B cell (primary cell): ENCODE data around the gene CCDC9.
"Not testable (repeated sequence)": the region's sequence is repeated elsewhere in the genome, so short reads cannot be mapped to it uniquely, and the experiment has no call there.

Experiments used
- EZH2 ChIP-seq: IDR thresholded peaks from 2 replicates; pipeline ENCODE4 v1.6.1; 2012; ENCODE audit warnings: borderline replicate concordance, low read depth, mild to moderate bottlenecking, moderate library complexity, low read length; ENCODE audit not compliant: insufficient read depth, poor library complexity, severe bottlenecking
- TF ChIP-seq, protein P1 (sequence below): fragments of 200-600 bp; IDR thresholded peaks from one replicate; pipeline ENCODE4 v1.8.0; 2022; ENCODE audit warnings: antibody characterized with exemption, mild to moderate bottlenecking

DNA sequence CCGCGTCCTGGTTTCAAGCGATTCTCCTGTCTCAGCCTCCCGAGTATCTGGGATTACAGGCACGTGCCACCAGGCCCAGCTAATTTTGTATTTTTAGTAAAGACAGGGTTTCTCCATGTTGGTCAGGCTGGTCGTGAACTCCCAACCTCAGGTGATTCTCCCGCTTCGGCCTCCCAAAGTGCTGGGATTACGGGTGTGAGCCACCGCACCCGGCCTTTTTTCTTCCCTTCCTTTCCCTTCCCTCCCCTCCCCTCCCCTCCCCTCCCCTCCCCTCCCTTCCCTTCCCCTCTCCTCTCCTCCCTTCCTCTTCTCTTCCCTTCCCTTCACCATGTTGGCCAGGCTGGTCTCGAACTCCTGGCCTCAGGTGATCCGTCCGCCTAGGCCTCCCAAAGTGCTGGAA lies 44.5 kb downstream of the CCDC9 start:
- TF ChIP-seq, protein P1, sequence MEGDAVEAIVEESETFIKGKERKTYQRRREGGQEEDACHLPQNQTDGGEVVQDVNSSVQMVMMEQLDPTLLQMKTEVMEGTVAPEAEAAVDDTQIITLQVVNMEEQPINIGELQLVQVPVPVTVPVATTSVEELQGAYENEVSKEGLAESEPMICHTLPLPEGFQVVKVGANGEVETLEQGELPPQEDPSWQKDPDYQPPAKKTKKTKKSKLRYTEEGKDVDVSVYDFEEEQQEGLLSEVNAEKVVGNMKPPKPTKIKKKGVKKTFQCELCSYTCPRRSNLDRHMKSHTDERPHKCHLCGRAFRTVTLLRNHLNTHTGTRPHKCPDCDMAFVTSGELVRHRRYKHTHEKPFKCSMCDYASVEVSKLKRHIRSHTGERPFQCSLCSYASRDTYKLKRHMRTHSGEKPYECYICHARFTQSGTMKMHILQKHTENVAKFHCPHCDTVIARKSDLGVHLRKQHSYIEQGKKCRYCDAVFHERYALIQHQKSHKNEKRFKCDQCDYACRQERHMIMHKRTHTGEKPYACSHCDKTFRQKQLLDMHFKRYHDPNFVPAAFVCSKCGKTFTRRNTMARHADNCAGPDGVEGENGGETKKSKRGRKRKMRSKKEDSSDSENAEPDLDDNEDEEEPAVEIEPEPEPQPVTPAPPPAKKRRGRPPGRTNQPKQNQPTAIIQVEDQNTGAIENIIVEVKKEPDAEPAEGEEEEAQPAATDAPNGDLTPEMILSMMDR = not testable (repeated sequence)
- TF ChIP-seq EZH2 = not testable (repeated sequence)
